ELF-1 (cell line): ENCODE measurements around the gene ING5.
"Not testable (repeated sequence)": the region's sequence is repeated elsewhere in the genome, so short reads cannot be mapped to it uniquely, and the experiment has no call there.

Experiments
- DNase-seq: peaks from one replicate; pipeline ENCODE4 v3.0.0-alpha.2; 2016; ENCODE audit warnings: low read depth, low spot score

The ING5 gene

DNA sequence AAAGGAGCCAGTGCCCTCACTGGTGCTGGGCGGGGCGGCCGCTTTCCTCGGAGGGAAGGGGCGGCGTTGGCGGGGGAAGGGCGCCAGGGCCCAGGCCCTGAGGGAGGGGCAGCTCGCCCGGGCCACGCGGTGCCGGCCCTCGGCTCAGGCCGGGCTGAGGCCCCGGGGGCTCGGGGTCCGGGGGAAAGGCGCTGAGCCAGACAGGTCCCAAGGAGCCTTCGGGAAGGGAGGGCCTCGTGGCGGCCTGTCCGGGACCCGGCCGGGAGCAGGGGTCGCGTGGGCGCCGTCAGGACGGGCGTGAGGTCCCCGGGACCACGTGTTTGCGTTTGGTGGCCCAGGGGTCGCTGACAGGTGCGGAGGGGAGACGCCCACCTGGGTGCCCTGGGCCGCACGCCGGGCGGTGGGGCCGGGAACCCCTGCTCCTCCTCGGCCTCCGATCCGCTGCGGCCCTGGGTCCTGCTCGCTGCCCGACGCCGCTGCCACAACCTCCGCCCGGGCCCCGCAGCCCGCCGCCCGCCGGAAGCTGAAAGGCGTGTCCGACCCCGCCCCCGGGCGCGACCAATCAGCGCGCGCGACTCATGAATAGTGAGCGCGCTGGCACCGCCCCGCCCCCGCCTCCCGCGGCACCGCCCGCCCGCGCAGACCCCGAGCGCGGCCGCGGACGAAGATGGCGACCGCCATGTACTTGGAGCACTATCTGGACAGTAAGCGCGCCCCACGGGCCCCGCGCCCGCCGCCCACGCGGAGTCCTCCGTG, at the start of gene ING5:
Gene ING5 (plus strand): TSS at position 641 of the 756 bp plus-strand sequence. CDS start 27 bp downstream, at position 668.
- peak; percentile 91 for DNase-seq

DNA sequence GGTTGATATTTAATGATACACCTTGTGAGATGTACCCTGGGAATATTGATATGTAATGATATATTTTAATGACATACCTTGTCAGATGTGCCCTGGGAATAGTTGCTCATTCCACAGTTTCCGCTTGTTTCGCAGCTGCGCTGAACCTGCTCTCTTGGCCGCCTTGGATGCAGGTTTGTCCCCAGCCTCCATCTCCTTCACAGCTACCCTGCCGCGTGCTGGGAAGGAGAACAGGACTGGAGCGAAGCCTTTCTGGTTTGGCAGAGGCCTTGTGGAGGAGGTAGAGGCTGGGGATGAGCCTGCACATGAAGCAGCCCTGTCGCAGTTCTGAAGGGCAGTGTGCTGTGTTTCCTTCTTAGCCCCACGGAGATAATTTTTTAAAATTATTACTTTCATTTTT, 49.7 kb upstream of the ING5 start:
- DNase-seq: no peak

GRCh38 chr2:241652722-241653121, 49.1 kb upstream of the ING5 start:
- no peak for DNase-seq

GRCh38 chr2:241653210-241653750, 48.6 kb upstream of the ING5 start:
- DNase-seq: no peak

DNA sequence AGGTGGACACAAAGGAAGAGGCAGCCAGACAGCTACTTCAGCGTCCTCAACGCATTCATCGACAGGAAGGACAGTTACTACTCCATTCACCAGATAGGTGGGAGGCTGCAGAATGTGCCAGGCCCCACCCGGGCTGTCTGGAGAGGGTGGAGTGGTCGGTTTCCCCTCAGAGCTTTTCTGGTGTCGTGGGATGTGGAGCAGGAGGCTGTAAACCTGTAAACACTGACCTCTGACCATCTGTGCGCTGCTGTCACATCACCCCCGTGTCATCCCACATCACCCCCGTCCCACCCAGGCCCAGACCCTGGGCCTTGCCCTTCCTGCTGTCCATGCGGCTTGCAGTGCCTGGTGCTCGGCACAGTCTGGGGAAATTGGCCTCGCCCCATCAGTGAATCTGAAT, 47.3 kb upstream of the ING5 start:
- no peak for DNase-seq

GRCh38 chr2:241655516-241656189, 46.2 kb upstream of the ING5 start:
- DNase-seq: no peak

GRCh38 chr2:241656190-241656741, 45.6 kb upstream of the ING5 start:
- DNase-seq: no peak

- DNase-seq: no peak
These were observed 44.0 kb upstream of the ING5 start for GRCh38 chr2:241657786-241658254.

- DNase-seq: peak; percentile 61
These were observed 43.5 kb upstream of the ING5 start for GRCh38 chr2:241658296-241658695.

- peak; percentile 80 for DNase-seq
These were observed 42.6 kb upstream of the ING5 start for GRCh38 chr2:241659150-241659739.

DNA sequence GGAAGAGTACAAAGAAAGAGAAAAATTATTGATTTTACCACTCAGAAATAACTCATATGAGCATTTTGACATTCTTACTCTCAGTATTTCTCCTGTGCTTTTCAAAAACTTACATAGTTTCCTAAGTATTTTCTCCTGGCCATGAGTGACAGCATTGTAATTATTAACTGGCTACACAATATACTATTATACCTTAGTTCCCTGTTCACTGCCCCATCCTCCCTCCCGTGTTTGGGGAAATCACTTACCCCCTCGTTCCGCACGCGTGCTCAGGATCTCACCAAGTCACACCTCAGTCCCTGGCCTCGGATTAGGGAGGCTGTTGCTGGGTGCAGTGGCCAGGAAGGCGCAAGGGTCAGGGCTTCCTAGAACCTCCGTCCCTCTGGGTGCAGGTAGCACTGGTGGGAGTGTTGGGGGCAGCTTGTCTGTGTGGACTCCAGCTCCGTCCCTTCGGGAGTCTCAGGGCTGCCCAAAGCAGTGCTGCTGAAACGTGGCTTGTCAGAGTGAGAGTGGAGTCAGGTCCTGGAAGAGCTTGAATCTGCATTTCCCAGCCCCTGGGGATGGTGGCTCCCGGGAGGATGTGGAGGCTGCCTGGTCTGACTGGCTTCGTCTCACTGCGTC, 41.1 kb upstream of the ING5 start:
- DNase-seq: no peak

GRCh38 chr2:241662731-241663130, 39.1 kb upstream of the ING5 start:
- not testable (repeated sequence) for DNase-seq

DNA sequence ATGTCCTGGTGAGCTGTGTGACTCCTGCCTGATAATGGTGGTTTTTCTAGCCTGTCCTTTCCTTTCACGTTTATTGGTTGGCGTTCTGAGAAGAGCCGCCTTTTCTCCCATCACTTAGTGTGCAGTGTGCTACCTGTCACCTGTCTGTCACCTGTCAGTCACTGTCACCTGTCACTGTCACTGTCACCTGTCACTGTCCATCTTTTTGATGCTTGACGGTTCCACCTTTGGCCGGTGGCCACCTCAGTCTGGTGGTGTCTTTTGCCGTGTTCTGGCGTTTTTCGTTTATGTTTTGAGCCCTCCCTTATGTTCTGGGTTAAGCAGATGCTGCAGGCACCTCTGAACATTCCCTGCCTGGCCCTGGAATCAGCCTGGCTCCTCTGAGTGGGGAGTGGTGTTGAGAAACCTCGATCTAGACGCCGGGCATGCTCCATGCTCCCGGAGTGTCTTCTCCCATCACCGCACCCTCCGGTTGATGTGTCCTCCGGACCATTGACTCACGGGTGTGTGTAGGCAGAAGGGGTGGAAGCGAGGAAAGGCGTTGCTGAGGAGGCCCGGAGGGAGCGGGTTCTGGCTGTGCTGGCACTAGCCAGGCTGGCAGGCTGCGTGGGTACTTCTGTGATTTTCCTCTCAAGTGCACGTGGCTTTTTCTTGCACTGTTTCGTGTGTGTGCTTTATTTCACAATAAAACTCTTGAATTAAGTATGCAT, 36.0 kb upstream of the ING5 start:
- no peak for DNase-seq

DNA sequence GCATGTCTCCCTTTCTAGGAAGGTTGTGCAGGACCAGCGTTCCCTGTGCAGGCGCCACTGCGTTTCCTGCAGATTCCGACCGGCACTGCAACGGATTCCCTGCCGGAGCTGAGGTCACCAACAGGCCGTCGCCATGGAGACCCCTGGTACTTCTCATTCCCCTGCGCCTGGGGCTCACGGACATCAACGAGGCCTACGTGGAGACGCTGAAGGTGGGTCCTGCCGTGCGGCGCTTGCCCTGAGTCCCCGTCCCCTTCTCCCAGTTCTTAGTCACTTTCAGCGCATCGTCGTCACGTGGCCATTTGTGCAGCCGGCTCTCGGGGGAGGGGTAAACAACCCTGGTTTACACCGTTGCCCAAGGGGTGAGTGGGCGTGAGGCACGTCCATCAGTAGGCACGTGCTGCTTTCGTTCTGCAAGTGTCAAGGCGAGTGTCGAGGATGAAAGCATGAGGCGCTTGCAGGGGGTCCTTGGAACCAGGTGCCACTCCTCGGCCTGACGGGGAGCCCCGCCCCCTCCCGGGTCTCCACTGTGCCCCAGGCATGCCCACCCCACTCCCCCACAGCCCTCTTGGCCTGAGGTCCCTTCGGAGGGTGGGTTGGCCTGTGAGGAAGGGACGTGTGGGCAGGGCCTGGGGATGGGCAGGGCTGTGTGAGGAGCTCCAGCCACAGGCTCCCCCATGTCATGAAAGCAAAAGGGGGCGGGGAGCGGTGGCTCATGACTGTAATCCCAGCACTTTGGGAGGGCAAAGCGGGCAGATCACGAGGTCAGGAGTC, 35.0 kb upstream of the ING5 start:
- peak; percentile 79 for DNase-seq

GRCh38 chr2:241668354-241668753, 33.5 kb upstream of the ING5 start:
- DNase-seq: no peak

GRCh38 chr2:241668839-241669238, 33.0 kb upstream of the ING5 start:
- no peak for DNase-seq

- DNase-seq: no peak
These were observed 31.3 kb upstream of the ING5 start for GRCh38 chr2:241670333-241671110.

GRCh38 chr2:241671457-241672240, 30.2 kb upstream of the ING5 start:
- DNase-seq: no peak
